Measurements from ENCODE around the gene NFIX.

- TF ChIP-seq, protein P1, sequence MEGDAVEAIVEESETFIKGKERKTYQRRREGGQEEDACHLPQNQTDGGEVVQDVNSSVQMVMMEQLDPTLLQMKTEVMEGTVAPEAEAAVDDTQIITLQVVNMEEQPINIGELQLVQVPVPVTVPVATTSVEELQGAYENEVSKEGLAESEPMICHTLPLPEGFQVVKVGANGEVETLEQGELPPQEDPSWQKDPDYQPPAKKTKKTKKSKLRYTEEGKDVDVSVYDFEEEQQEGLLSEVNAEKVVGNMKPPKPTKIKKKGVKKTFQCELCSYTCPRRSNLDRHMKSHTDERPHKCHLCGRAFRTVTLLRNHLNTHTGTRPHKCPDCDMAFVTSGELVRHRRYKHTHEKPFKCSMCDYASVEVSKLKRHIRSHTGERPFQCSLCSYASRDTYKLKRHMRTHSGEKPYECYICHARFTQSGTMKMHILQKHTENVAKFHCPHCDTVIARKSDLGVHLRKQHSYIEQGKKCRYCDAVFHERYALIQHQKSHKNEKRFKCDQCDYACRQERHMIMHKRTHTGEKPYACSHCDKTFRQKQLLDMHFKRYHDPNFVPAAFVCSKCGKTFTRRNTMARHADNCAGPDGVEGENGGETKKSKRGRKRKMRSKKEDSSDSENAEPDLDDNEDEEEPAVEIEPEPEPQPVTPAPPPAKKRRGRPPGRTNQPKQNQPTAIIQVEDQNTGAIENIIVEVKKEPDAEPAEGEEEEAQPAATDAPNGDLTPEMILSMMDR (IDR thresholded peaks at IDR 0.05), result no peak
- TF ChIP-seq POLR2A (IDR thresholded peaks at IDR 0.05), result no peak
- no peak for TF ChIP-seq POLR2AphosphoS5 (IDR thresholded peaks at IDR 0.05)
These were observed 114.3 kb downstream of the NFIX start for GRCh38 chr19:13109361-13110098.

All from sigmoid colon (tissue), 4 donors.